ENCODE results near the gene EMID1. TPM values are rescaled to one million over a fixed set of nuclear protein-coding genes. Genes with fewer than 3 reads are reported as not detected.

Gene EMID1
- total RNA-seq, 1 donor from 2014 or later, result 6.7 TPM

GRCh38 chr22:29193021-29193420, 12.7 kb upstream of the EMID1 start:
- Mint-ChIP-seq H3K4me1 (peaks cover 50% of the 10 kb centered on the region), H3K36me3 (peaks cover 3% of the 10 kb centered on the region), H3K4me3 (peak overlapping the region; percentile 42), H3K27ac (peak overlapping the region; percentile 94), H3K27me3 (ENCODE audit: insufficient read depth, low read depth) (peaks cover under 1% of the 10 kb centered on the region), H3K9me3 (no peaks in the 10 kb centered on the region)
- Histone ChIP-seq H3K4me2 (peak overlapping the region; percentile 47), H3K9me3 (ENCODE audit: low read depth) (no peaks in the 10 kb centered on the region), H3K27me3 (no peaks in the 10 kb centered on the region), H3K4me3 (no peak overlapping the region), H3K9ac (no peak overlapping the region), H3K36me3 (no peaks in the 10 kb centered on the region), H3F3A (ENCODE audit: low read depth) (peaks cover 8% of the 10 kb centered on the region), H2AFZ (replicated peaks) (no peak overlapping the region), H3K27ac (no peak overlapping the region), H3K4me1 (peaks cover 12% of the 10 kb centered on the region), H3K79me2 (ENCODE audit: low read depth) (no peaks in the 10 kb centered on the region), H4K20me1 (ENCODE audit: low read depth) (no peaks in the 10 kb centered on the region)
- TF ChIP-seq EZH2 (IDR thresholded peaks at IDR 0.05), result no peak
- TF ChIP-seq CTCF (IDR thresholded peaks at IDR 0.05), result no peak
- no peak for TF ChIP-seq EZH2phosphoT487 (IDR thresholded peaks at IDR 0.05)
- DNase-seq (ENCODE audit: low spot score), result no peak

- Mint-ChIP-seq H3K4me1 (peaks cover 41% of the 10 kb centered on the region), H3K9me3 (no peaks in the 10 kb centered on the region), H3K27me3 (ENCODE audit: insufficient read depth, low read depth) (peaks cover 3% of the 10 kb centered on the region), H3K27ac (no peak overlapping the region), H3K4me3 (no peak overlapping the region), H3K36me3 (peaks cover 3% of the 10 kb centered on the region)
- no peak overlapping the region for H3K27ac ChIP-seq
- peaks cover 8% of the 10 kb centered on the region for H3F3A ChIP-seq (ENCODE audit: low read depth)
- H3K9me3 ChIP-seq (ENCODE audit: low read depth), result no peaks in the 10 kb centered on the region
- H3K4me1 ChIP-seq, result peaks cover 11% of the 10 kb centered on the region
- H3K36me3 ChIP-seq, result no peaks in the 10 kb centered on the region
- no peak overlapping the region for H3K4me3 ChIP-seq
- no peak overlapping the region for H3K9ac ChIP-seq
- H2AFZ ChIP-seq (replicated peaks), result no peak overlapping the region
- H4K20me1 ChIP-seq (ENCODE audit: low read depth), result no peaks in the 10 kb centered on the region
- no peak overlapping the region for H3K4me2 ChIP-seq
- no peak for DNase-seq (ENCODE audit: low spot score)
- no peaks in the 10 kb centered on the region for H3K79me2 ChIP-seq (ENCODE audit: low read depth)
- TF ChIP-seq EZH2phosphoT487 (IDR thresholded peaks at IDR 0.05), result no peak
- peak; percentile 17 for TF ChIP-seq CTCF (IDR thresholded peaks at IDR 0.05)
- no peaks in the 10 kb centered on the region for H3K27me3 ChIP-seq
Measured at GRCh38 chr22:29194184-29194583, 11.5 kb upstream of the EMID1 start.

- peaks cover 35% of the 10 kb centered on the region for H3K4me1 Mint-ChIP-seq
- no peak for DNase-seq (ENCODE audit: low spot score)
- H3K4me3 Mint-ChIP-seq, result peak overlapping the region; percentile 60
- Histone ChIP-seq H3K27me3 (no peaks in the 10 kb centered on the region), H3K4me1 (peaks cover 11% of the 10 kb centered on the region), H3F3A (ENCODE audit: low read depth) (peaks cover 8% of the 10 kb centered on the region), H4K20me1 (ENCODE audit: low read depth) (no peaks in the 10 kb centered on the region), H3K4me2 (no peak overlapping the region), H2AFZ (replicated peaks) (peak overlapping the region; percentile 37), H3K79me2 (ENCODE audit: low read depth) (no peaks in the 10 kb centered on the region), H3K36me3 (no peaks in the 10 kb centered on the region), H3K9ac (no peak overlapping the region), H3K27ac (no peak overlapping the region), H3K9me3 (ENCODE audit: low read depth) (no peaks in the 10 kb centered on the region), H3K4me3 (no peak overlapping the region)
- H3K9me3 Mint-ChIP-seq, result no peaks in the 10 kb centered on the region
- TF ChIP-seq CTCF (IDR thresholded peaks at IDR 0.05) (no peak), EZH2phosphoT487 (IDR thresholded peaks at IDR 0.05) (no peak), EZH2 (IDR thresholded peaks at IDR 0.05) (no peak)
- peak overlapping the region; percentile 76 for H3K27ac Mint-ChIP-seq
- H3K27me3 Mint-ChIP-seq (ENCODE audit: insufficient read depth, low read depth), result peaks cover 3% of the 10 kb centered on the region
- H3K36me3 Mint-ChIP-seq, result peaks cover 3% of the 10 kb centered on the region
Measured at GRCh38 chr22:29195118-29195963, 10.4 kb upstream of the EMID1 start.

Data from neural progenitor cell (in vitro differentiated cells).